Retinal pigment epithelial cell (primary cell): ENCODE data around the gene ZNF273.
"Not testable (repeated sequence)": the region's sequence is repeated elsewhere in the genome, so short reads cannot be mapped to it uniquely, and the experiment has no call there.

Experiments used
- DNase-seq: peaks from one replicate; pipeline ENCODE4 v3.0.0-alpha.2; 2010; ENCODE audit warnings: low read depth
- H3K4me3 ChIP-seq: 2 replicates; pipeline ENCODE4 v1.5.1; 2011; ENCODE audit warnings: mild to moderate bottlenecking, low read length, control low read depth, moderate library complexity
- TF ChIP-seq, protein P1 (sequence below): conservative IDR thresholded peaks from 2 replicates; pipeline ENCODE4 v1.5.1; 2011; ENCODE audit warnings: low read depth, low read length, control low read depth, inconsistent platforms

Gene ZNF273

DNA sequence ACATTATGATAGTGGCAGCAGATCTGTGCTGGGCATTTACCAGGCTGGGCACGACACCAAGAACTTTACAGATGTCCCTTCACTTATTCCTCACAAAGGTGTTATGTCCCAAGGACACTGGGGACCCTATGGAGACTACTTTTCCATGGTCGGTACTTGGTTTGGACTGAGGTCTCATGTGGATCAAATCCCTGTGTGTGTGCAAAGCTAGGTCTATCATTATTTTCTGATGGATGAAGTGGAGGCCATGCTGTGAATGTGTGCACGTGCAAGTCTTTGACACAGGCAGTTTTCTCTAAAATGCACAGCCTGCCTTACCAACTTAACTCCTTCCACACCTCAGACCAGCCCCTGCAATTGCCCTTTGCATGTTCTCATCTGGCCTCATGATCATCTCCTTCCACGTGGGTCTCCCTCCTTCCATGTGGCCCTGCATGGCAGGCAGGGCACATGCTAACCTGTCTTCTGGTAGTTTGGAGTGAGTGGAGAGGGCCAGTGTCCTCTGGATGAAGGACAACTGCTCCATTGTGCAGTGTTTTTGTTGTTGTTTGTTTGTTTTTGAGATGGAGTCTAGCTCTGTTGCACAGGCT, 16.0 kb upstream of the ZNF273 start:
- no peak for DNase-seq
- no peak overlapping the region for H3K4me3 ChIP-seq
- TF ChIP-seq, protein P1, sequence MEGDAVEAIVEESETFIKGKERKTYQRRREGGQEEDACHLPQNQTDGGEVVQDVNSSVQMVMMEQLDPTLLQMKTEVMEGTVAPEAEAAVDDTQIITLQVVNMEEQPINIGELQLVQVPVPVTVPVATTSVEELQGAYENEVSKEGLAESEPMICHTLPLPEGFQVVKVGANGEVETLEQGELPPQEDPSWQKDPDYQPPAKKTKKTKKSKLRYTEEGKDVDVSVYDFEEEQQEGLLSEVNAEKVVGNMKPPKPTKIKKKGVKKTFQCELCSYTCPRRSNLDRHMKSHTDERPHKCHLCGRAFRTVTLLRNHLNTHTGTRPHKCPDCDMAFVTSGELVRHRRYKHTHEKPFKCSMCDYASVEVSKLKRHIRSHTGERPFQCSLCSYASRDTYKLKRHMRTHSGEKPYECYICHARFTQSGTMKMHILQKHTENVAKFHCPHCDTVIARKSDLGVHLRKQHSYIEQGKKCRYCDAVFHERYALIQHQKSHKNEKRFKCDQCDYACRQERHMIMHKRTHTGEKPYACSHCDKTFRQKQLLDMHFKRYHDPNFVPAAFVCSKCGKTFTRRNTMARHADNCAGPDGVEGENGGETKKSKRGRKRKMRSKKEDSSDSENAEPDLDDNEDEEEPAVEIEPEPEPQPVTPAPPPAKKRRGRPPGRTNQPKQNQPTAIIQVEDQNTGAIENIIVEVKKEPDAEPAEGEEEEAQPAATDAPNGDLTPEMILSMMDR = no peak

DNA sequence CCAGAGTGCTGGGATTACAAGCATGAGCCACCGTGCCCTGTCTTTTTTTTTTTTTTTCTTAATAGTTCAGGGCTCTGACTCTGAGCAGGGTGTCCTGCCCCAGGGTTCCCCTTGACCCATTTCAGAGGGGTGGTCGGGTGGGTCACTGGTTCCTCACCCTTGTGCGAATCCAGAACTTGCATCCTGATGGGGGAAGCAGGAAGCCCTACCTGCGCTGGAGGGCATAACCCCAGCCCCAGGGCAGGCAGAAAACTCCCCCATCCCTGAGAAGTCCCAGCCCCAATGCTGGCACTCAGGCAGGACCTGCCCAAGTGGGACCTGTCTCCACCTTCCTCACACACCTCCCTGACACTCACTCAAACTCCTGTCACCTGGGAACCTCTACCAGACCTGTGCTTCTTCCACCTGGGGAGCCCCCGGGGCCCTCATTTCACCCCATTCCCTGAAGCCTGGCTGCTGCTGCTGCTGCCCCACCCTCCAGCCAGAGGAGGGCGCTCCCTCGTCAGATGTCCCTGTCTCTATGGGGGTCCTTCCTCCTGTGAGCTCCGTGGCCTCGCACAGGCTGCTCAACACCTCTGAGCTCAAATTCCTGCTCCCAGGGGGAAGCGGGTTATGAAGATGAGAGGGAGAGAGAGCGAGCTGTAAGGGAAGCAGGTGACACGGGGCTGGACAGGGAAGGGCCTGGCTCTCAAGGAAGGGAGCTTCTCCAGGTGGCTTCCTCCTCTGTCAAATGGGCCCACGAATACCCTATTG, 15.1 kb upstream of the ZNF273 start:
- no peak for DNase-seq
- TF ChIP-seq, protein P1 = peak; percentile 72
- H3K4me3 ChIP-seq = peak overlapping the region; percentile 49

DNA sequence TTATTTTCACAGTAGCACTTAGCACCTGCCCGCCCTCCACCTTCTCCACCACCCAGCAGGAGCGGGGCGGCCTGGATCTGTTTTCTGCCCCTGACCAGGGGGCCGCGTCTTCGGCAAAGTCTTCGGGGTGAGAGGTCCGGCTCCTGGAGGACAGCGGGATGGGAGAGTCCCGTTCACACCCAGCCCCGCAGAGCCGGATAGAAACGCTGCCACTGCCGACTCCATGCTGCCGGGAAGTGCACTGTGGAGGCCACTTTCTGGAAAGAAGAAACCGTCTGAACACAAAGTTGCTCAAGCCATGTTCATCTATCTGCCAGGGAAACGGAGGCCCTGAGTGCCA, 14.5 kb upstream of the ZNF273 start:
- H3K4me3 ChIP-seq = peak overlapping the region; percentile 49
- DNase-seq = no peak
- TF ChIP-seq, protein P1 = no peak

DNA sequence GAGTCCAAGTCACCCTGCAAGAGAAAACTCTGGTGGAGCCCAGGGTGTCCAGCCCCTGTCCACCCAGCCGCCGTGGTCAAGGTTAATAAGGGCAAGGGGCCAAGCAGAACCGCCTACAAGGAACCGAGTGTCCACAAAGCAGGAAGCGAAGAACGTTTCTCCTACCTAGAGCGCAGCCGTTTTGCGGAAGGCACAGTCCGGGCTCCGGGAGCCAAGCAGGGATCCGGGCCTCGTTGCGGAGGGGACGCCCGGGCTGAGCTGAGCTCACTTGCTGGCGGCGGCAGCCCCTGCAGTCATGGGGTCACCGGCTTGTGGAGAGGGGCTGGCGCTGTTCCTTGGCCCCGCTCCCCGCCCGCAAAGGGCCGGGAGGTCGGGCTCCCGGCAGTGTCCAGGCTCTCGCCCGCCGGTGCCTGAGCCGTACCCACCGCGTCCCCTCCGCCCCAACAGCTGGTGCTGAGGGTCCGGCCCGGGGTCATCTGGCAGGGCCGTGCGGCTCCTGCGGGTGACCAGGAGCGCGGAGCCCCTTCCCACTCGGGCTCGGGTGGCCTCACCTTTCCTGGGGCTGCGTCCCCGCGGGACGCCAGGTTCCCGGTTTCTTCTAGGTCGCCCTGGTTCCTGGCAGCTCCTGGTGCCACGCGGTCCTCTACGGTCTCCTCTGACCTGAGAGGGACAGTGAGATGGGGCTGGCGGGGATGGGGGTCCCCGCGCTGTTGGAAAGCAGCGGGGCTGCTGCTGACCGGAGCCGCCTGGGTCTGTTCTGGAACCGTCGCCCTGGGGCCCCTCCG, 14.0 kb upstream of the ZNF273 start:
- no peak for DNase-seq
- peak overlapping the region; percentile 49 for H3K4me3 ChIP-seq
- TF ChIP-seq, protein P1 = no peak

DNA sequence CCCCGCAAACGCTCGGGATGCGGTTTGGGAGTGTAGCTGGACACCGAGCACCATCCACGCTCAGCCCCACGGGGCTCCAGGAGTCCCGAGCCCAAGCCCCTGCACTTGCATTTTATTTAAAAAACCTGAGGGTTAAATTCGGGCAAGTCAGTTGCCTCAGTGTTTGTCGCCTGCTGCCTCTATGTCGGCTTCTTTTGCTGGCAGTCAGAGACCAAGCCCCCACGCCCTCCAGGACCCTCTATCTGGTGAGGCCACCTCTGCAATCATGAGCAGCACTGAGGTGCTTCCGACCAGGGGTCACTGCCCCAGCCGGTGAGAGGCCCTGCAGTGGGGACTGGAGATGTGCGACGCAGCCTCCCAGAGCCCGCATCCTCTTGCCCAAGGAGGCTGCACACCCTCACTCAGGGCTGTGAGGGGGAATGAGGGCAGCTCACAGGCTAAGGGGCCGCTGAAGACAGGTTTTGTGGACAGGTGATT, 13.3 kb upstream of the ZNF273 start:
- TF ChIP-seq, protein P1 = no peak
- H3K4me3 ChIP-seq = no peak overlapping the region
- no peak for DNase-seq

DNA sequence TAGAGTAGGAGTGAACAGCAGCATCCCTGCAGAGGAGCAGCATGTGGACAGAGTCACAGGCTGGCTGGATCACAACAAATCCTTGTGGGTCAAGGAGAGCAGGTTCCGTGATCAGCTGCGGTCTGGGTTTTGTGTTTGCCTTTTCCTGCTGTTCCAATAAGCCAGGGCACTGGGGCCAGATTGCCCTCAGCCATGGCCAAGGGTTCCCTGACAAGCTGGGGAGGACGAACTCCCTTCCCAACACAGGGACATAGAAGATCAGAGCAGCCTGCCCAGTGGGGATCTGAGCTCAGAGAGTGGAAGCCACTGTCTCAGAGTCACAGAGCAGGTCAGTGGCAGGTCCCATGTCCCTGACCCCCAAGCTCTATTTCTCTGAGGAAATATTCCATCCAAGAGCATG, 12.8 kb upstream of the ZNF273 start:
- H3K4me3 ChIP-seq, DNase-seq: not testable (repeated sequence)

DNA sequence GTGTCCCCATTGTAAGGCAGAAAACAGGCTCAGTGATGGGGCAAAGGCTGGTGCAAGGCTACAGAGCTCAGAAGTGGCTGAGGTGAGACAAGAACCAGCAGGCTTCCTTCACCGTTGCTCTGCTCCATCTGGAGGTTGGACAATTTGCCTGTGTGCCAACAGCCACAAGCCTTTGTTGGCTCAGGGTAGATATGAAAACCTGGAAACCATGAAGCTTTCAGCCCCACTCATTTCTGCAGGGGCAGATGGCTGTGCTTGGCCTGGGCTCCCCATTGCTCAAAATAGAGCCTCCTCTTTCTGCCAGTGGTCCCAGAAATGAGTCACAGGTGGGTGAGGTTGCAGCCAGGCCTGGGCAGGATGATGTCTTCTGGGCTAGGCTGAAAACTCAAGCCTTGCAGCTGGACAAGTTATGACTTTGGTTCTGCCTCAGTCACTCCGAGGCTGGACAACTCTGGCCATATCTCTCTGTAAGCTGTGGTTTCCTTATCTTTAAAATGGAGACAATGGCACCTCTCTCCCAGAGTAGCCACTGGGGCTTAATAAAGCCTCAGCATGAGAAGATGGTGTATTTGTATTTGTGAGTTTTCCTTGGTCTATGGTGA, 12.2 kb upstream of the ZNF273 start:
- DNase-seq = no peak
- no peak overlapping the region for H3K4me3 ChIP-seq
- TF ChIP-seq, protein P1 = no peak

DNA sequence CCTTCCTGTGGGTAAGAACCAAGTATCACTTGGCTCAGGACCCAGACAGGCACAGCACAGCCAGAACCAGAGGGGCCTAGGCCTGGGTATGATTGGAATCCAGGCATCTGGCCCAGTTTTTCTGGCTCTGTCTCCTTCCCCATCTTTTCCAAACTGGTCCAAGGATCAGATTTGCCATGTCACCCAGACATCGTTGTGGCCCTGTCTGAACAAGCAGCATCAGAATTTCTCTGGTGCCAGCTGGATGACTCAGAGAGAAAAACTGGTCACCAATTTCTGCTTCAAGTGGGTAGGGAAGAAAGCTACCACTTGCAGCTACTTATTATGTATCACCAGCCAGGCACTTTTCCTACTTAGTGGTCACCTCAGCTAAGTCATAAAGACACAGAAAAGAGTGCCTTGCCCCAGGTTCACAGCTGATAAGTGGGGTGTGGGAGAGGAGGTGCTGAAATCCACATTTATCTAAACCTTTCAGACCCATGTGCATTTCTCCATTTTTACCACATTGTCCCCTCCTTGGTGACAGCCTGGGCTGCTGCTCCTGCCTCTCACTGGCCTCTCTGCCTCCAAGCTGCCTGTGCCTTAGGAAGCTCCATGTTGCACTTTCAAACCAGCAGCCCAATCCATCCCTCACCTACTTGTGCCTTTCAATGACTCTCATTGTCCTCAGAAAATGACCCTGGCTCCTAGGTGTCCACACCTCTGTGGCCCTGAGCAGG, 11.6 kb upstream of the ZNF273 start:
- DNase-seq, H3K4me3 ChIP-seq: not testable (repeated sequence)
